ENCODE results near the gene TMEM150A. TPM values are rescaled to one million over a fixed set of nuclear protein-coding genes. Genes with fewer than 3 reads are reported as not detected.

TMEM150A gene
- total and polyA plus RNA-seq, 2 of the 13 experiments (the other 11 are each of a cell fraction or from before 2014, with no cell fraction given) = 30.1 to 70.4 TPM

Small RNAs within 50 kb of the gene (small RNA-seq; reads per million reads assigned to genes)
- gene RN7SL126P (ENCODE audit: insufficient read depth in 2 of 3, insufficient read length in 3 of 3, low read depth in 2 of 3, low replicate concordance in 1 of 3) = 0 reads per million in 3 experiments

Other genes starting within 250 kb of the TMEM150A start
- gene RETSAT, start 248.2 kb downstream of the TMEM150A start, total RNA-seq (2016; rRNA removed; fragmentation: Illumina TruSeq; extraction: Trizol) = 17.2 and 46.7 TPM in 2 replicates
- 61.0 and 88.0 TPM in 2 replicates for gene RETSAT, start 248.2 kb downstream of the TMEM150A start, polyA plus RNA-seq (2011; rRNA removed)
- gene ELMOD3, start 247.9 kb downstream of the TMEM150A start, total RNA-seq (2016; rRNA removed; fragmentation: Illumina TruSeq; extraction: Trizol) = 10.3 and 13.3 TPM in 2 replicates
- 19.5 and 21.4 TPM in 2 replicates for gene ELMOD3, start 247.9 kb downstream of the TMEM150A start, polyA plus RNA-seq (2011; rRNA removed)
- gene CAPG, start 192.3 kb downstream of the TMEM150A start, total RNA-seq (2016; rRNA removed; fragmentation: Illumina TruSeq; extraction: Trizol) = 18.2 and 26.5 TPM in 2 replicates
- 10.6 and 12.7 TPM in 2 replicates for gene CAPG, start 192.3 kb downstream of the TMEM150A start, polyA plus RNA-seq (2011; rRNA removed)
- gene SH2D6, start 184.0 kb downstream of the TMEM150A start, total RNA-seq (2016; rRNA removed; fragmentation: Illumina TruSeq; extraction: Trizol) = 0.11 and 0.29 TPM in 2 replicates
- 0.18 and 0.26 TPM in 2 replicates for gene SH2D6, start 184.0 kb downstream of the TMEM150A start, polyA plus RNA-seq (2011; rRNA removed)
- gene MAT2A, start 63.5 kb downstream of the TMEM150A start, total RNA-seq (2016; rRNA removed; fragmentation: Illumina TruSeq; extraction: Trizol) = 55.8 and 155 TPM in 2 replicates
- 331 and 367 TPM in 2 replicates for gene MAT2A, start 63.5 kb downstream of the TMEM150A start, polyA plus RNA-seq (2011; rRNA removed)
- gene GGCX, start 41.2 kb downstream of the TMEM150A start, total RNA-seq (2016; rRNA removed; fragmentation: Illumina TruSeq; extraction: Trizol) = 51.3 and 103 TPM in 2 replicates
- 72.5 and 74.9 TPM in 2 replicates for gene GGCX, start 41.2 kb downstream of the TMEM150A start, polyA plus RNA-seq (2011; rRNA removed)
- 83.3 and 97.0 TPM in 2 replicates for gene VAMP8, start 25.1 kb downstream of the TMEM150A start, total RNA-seq (2016; rRNA removed; fragmentation: Illumina TruSeq; extraction: Trizol)
- 151 and 157 TPM in 2 replicates for gene VAMP8, start 25.1 kb downstream of the TMEM150A start, polyA plus RNA-seq (2011; rRNA removed)
- 7.2 and 9.0 TPM in 2 replicates for gene VAMP5, start 18.3 kb downstream of the TMEM150A start, total RNA-seq (2016; rRNA removed; fragmentation: Illumina TruSeq; extraction: Trizol)
- 56.7 and 68.6 TPM in 2 replicates for gene VAMP5, start 18.3 kb downstream of the TMEM150A start, polyA plus RNA-seq (2011; rRNA removed)
- 224 and 234 TPM in 2 replicates for gene RNF181, start 7.0 kb downstream of the TMEM150A start, total RNA-seq (2016; rRNA removed; fragmentation: Illumina TruSeq; extraction: Trizol)
- gene RNF181, start 7.0 kb downstream of the TMEM150A start, polyA plus RNA-seq (2011; rRNA removed) = 578 and 594 TPM in 2 replicates
- gene C2orf68, start 9.4 kb upstream of the TMEM150A start, total RNA-seq (2016; rRNA removed; fragmentation: Illumina TruSeq; extraction: Trizol) = 47.1 and 49.0 TPM in 2 replicates
- gene C2orf68, start 9.4 kb upstream of the TMEM150A start, polyA plus RNA-seq (2011; rRNA removed) = 77.4 and 82.8 TPM in 2 replicates
- 63.3 and 80.2 TPM in 2 replicates for gene USP39, start 13.5 kb upstream of the TMEM150A start, total RNA-seq (2016; rRNA removed; fragmentation: Illumina TruSeq; extraction: Trizol)
- gene USP39, start 13.5 kb upstream of the TMEM150A start, polyA plus RNA-seq (2011; rRNA removed) = 73.6 and 75.1 TPM in 2 replicates
- gene SFTPB, start 65.5 kb upstream of the TMEM150A start, total RNA-seq (2016; rRNA removed; fragmentation: Illumina TruSeq; extraction: Trizol) = not detected in 2 replicates
- not detected in 2 replicates for gene SFTPB, start 65.5 kb upstream of the TMEM150A start, polyA plus RNA-seq (2011; rRNA removed)
- gene GNLY, start 91.7 kb upstream of the TMEM150A start, total RNA-seq (2016; rRNA removed; fragmentation: Illumina TruSeq; extraction: Trizol) = not detected in 2 replicates
- not detected in 2 replicates for gene GNLY, start 91.7 kb upstream of the TMEM150A start, polyA plus RNA-seq (2011; rRNA removed)
- 0.11 and 0.13 TPM in 2 replicates for gene ATOH8, start 151.3 kb upstream of the TMEM150A start, total RNA-seq (2016; rRNA removed; fragmentation: Illumina TruSeq; extraction: Trizol)
- 0.22 and 0.61 TPM in 2 replicates for gene ATOH8, start 151.3 kb upstream of the TMEM150A start, polyA plus RNA-seq (2011; rRNA removed)